Keratinocyte (primary cell): ENCODE data around the gene NR6A1. TPM values are rescaled to one million over a fixed set of nuclear protein-coding genes. Genes with fewer than 3 reads are reported as not detected.

ENCODE experiments used
- DNase-seq: peaks from one replicate; pipeline ENCODE4 v3.0.0-alpha.2; 2011; ENCODE audit warnings: low read depth, missing footprints, low spot score
- FAIRE-seq: peaks from 2 replicates; lab custom pipeline; 2011; peaks lifted over from hg19 to GRCh38; lab: Jason Lieb, UNC
- H2AFZ ChIP-seq: 2 replicates; pipeline ENCODE4 v1.6.0; 2012; ENCODE audit warnings: low read length, control low read depth, inconsistent platforms; ENCODE audit not compliant: control insufficient read depth
- H3K27ac ChIP-seq: 2 replicates; pipeline ENCODE4 v1.5.1; 2011; ENCODE audit warnings: low read length; ENCODE audit not compliant: control insufficient read depth, insufficient read depth
- H3K27me3 ChIP-seq: 3 replicates; pipeline ENCODE4 v1.6.0; 2011; ENCODE audit warnings: low read length; ENCODE audit not compliant: control insufficient read depth, insufficient read depth; ENCODE audit errors: extremely low read depth
- H3K36me3 ChIP-seq, 2 experiments: 2 replicates in 1 of 2; 3 replicates in 1 of 2; pipeline ENCODE4 v1.5.1; 2011; ENCODE audit warnings: low read length in 2 of 2, mild to moderate bottlenecking in 1 of 2; ENCODE audit not compliant: control insufficient read depth in 2 of 2, insufficient read depth in 2 of 2; ENCODE audit errors: extremely low read depth in 1 of 2
- H3K4me1 ChIP-seq: 3 replicates; pipeline ENCODE4 v1.5.1; 2011; ENCODE audit warnings: low read length; ENCODE audit not compliant: control insufficient read depth, insufficient read depth; ENCODE audit errors: extremely low read depth
- H3K4me2 ChIP-seq: 3 replicates; pipeline ENCODE4 v1.6.0; 2011; ENCODE audit warnings: low read depth, low read length; ENCODE audit not compliant: control insufficient read depth, insufficient read depth; ENCODE audit errors: extremely low read depth
- H3K4me3 ChIP-seq, 3 experiments: fragments of 200-600 bp in 1 of 3; sonication (generic) in 1 of 3; 2 replicates in 2 of 3; 3 replicates in 1 of 3; pipeline ENCODE4 v1.5.1; 2011 to 2016; ENCODE audit warnings: low read length in 3 of 3, mild to moderate bottlenecking in 3 of 3, control low read depth in 2 of 3, inconsistent platforms in 1 of 3, low read depth in 1 of 3, mixed read lengths in 1 of 3, mixed run types in 1 of 3, moderate library complexity in 1 of 3; ENCODE audit not compliant: control insufficient read depth in 2 of 3, insufficient read depth in 2 of 3; ENCODE audit errors: extremely low read depth in 1 of 3
- H3K79me2 ChIP-seq: 2 replicates; pipeline ENCODE4 v1.6.0; 2012; ENCODE audit warnings: low read length; ENCODE audit not compliant: control insufficient read depth, insufficient read depth
- H3K9ac ChIP-seq: 3 replicates; pipeline ENCODE4 v1.6.0; 2011; ENCODE audit warnings: low read length; ENCODE audit not compliant: control insufficient read depth, insufficient read depth; ENCODE audit errors: extremely low read depth
- H3K9me1 ChIP-seq: 3 replicates; pipeline ENCODE4 v1.6.0; 2011; ENCODE audit warnings: low read length; ENCODE audit not compliant: control insufficient read depth, insufficient read depth; ENCODE audit errors: extremely low read depth
- H3K9me3 ChIP-seq: 2 replicates; pipeline ENCODE4 v1.5.1; 2012; ENCODE audit warnings: low read depth, low read length; ENCODE audit not compliant: control insufficient read depth
- H4K20me1 ChIP-seq: 3 replicates; pipeline ENCODE4 v1.6.0; 2011; ENCODE audit warnings: low read length; ENCODE audit not compliant: control insufficient read depth, insufficient read depth; ENCODE audit errors: extremely low read depth
- EZH2 ChIP-seq: IDR thresholded peaks from one replicate; pipeline ENCODE4 v1.6.1; 2012; ENCODE audit warnings: inconsistent platforms, mild to moderate bottlenecking, low read length, moderate library complexity
- dilution Hi-C: fragments of 300-500 bp; cut with MboI; formaldehyde crosslinking; loops from one replicate; pipeline ENCODE4 v1.7.0; 2020; ENCODE audit warnings: low sequenced_read_pairs; ENCODE audit not compliant: extremely low pct_ligation_motif_present
- polyA plus RNA-seq, 5 experiments: library from polyadenylated mRNA; depleted of rRNA in 3 of 5; stranded (reverse) in 3 of 5; stranded (forward) in 1 of 5; unstranded in 1 of 5; fragments of >200 nt; gene quantifications; 1 replicate in 1 of 5; 2 replicates in 3 of 5; 3 replicates in 1 of 5; pipeline versions ENCODE4 v1.2.1 to v1.2.3, GENCODE V29; 2011 to 2012; ENCODE audit warnings: missing spikeins in 2 of 5, low read depth in 1 of 5, low replicate concordance in 1 of 5
- TF ChIP-seq, protein P1 (sequence below), 3 experiments: IDR thresholded peaks in 1 of 3; conservative IDR thresholded peaks in 1 of 3; optimal IDR thresholded peaks in 1 of 3; 2 replicates in 2 of 3; 3 replicates in 1 of 3; pipeline versions ENCODE3 to v1.5.1; 2011; ENCODE audit warnings: low read length in 3 of 3, mild to moderate bottlenecking in 3 of 3, moderate library complexity in 2 of 3, control low read depth in 1 of 3, inconsistent platforms in 1 of 3; ENCODE audit not compliant: insufficient read depth in 2 of 3; ENCODE audit errors: extremely low read depth in 1 of 3

The NR6A1 gene
- polyA plus RNA-seq, 1 donor (not counting 4 experiments of a cell fraction or from before 2014, with no cell fraction given): 1.8 TPM

DNA sequence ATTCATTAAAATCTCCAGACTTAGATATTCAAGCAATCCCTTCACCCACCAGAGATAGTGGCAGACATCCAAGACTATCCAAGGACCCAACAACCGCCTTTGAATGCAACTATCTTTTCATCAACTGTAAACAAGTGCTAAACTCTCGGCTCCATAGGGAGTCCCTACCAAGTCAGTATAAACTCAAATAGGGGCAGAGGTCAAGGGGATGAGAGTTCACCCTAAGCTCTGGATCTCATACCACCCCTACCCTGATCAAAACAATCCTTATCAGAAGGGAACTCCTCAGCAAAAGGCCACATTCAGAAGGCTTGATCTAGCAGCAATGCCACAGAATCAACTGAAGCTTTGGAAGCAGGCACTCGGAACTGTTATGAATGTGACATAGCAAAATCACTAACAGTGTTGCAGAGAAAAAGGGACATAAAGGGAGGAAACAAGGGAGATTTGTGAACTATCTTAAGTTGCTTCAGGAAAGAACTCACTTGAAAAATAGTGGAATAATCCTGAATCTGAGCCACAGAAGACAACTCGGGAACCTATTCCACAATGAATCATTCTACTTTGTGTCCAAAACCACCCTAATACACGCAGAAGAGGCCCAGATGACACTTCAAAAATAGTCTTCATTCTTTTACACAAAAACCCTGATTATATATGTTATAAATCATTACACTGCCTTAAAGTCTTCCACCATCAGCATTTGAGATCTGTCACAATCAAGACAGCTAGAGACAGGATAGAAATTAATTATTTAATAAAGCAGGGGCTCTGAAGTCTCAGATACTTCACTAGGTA, 49.8 kb downstream of the NR6A1 start:
- no peaks in the 10 kb centered on the region for H4K20me1 ChIP-seq
- H3K4me3 ChIP-seq: no peak overlapping the region
- no peak for DNase-seq
- dilution Hi-C loops: no loop called here
- no peaks in the 10 kb centered on the region for H3K9me3 ChIP-seq
- no peaks in the 10 kb centered on the region for H3K27me3 ChIP-seq
- no peaks in the 10 kb centered on the region for H3K36me3 ChIP-seq
- no peak overlapping the region for H2AFZ ChIP-seq
- no peaks in the 10 kb centered on the region for H3K79me2 ChIP-seq
- TF ChIP-seq, protein P1, sequence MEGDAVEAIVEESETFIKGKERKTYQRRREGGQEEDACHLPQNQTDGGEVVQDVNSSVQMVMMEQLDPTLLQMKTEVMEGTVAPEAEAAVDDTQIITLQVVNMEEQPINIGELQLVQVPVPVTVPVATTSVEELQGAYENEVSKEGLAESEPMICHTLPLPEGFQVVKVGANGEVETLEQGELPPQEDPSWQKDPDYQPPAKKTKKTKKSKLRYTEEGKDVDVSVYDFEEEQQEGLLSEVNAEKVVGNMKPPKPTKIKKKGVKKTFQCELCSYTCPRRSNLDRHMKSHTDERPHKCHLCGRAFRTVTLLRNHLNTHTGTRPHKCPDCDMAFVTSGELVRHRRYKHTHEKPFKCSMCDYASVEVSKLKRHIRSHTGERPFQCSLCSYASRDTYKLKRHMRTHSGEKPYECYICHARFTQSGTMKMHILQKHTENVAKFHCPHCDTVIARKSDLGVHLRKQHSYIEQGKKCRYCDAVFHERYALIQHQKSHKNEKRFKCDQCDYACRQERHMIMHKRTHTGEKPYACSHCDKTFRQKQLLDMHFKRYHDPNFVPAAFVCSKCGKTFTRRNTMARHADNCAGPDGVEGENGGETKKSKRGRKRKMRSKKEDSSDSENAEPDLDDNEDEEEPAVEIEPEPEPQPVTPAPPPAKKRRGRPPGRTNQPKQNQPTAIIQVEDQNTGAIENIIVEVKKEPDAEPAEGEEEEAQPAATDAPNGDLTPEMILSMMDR (optimal IDR thresholded peaks at IDR 0.05 in 1 of 3, IDR thresholded peaks at IDR 0.05 in 1 of 3, conservative IDR thresholded peaks at IDR 0.05 in 1 of 3; ENCODE audit: extremely low read depth in 1 of 3, insufficient read depth in 2 of 3, low read length in 3 of 3): no peak
- TF ChIP-seq EZH2: no peak
- H3K4me2 ChIP-seq: no peak overlapping the region
- no peak for FAIRE-seq
- H3K9ac ChIP-seq: no peak overlapping the region
- H3K9me1 ChIP-seq: no peaks in the 10 kb centered on the region
- H3K4me1 ChIP-seq: peaks cover 11% of the 10 kb centered on the region
- H3K27ac ChIP-seq: no peak overlapping the region

DNA sequence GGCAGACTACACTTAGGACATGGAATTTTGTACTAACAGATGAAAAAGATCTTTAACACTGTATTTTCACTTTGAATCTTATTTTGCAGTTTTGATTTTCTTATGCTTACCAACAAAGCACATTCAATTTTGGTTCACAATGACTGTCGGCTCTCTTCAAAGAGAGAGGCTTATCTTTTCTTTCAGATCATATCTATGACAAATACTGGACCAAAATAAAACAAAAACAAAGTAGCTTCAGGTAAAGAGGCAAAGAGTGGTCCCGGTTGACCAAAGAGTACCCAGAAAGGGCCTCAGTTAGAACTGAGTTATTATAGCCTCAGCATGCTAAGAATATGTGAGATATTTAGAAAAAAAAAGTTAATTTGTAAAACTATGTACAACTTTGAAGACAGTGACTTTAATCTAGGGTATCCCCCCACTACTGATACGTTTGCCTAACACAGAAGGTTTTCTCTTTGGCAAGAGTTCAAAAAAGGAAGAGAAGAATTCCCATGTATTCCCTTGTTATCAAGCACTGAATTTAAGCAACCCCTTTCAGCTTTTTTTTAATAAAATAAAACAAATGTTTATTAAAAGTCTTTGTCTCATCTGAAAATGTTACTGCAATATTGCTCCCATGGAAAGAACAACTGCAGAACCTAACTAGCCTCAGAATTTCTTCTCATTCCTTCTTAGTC, 50.5 kb downstream of the NR6A1 start:
- no peak overlapping the region for H2AFZ ChIP-seq
- no peak overlapping the region for H3K27ac ChIP-seq
- no peak for TF ChIP-seq EZH2
- TF ChIP-seq, protein P1 (optimal IDR thresholded peaks at IDR 0.05 in 1 of 3, IDR thresholded peaks at IDR 0.05 in 1 of 3, conservative IDR thresholded peaks at IDR 0.05 in 1 of 3; ENCODE audit: extremely low read depth in 1 of 3, insufficient read depth in 2 of 3, low read length in 3 of 3): no peak
- no peak overlapping the region for H3K9ac ChIP-seq
- FAIRE-seq (no peak), DNase-seq (no peak)
- no peaks in the 10 kb centered on the region for H3K9me1 ChIP-seq
- H3K9me3 ChIP-seq: no peaks in the 10 kb centered on the region
- no peaks in the 10 kb centered on the region for H4K20me1 ChIP-seq
- H3K4me1 ChIP-seq: peaks cover 14% of the 10 kb centered on the region
- dilution Hi-C loops: no loop called here
- H3K36me3 ChIP-seq: no peaks in the 10 kb centered on the region
- no peak overlapping the region for H3K4me3 ChIP-seq
- no peaks in the 10 kb centered on the region for H3K79me2 ChIP-seq
- no peak overlapping the region for H3K4me2 ChIP-seq
- no peaks in the 10 kb centered on the region for H3K27me3 ChIP-seq
